GM23338 (cell line): ENCODE results near the gene KCTD14. TPM values are rescaled to one million over a fixed set of nuclear protein-coding genes. Genes with fewer than 3 reads are reported as not detected.

Source experiments
- ATAC-seq: fragments of 200-7000 bp; cut with Tn5 transposase; 3 replicates; pipeline ENCODE4 v1.9.1; 2020
- DNase-seq: peaks from one replicate; pipeline ENCODE4 v3.0.0-alpha.2; 2015; ENCODE audit warnings: low spot score
- H2AFZ ChIP-seq: fragments of 200-600 bp; sonication (generic); 2 replicates; pipeline ENCODE4 v1.8.0; 2016; ENCODE audit warnings: antibody characterized with exemption, mild to moderate bottlenecking, moderate library complexity
- H3F3A ChIP-seq: fragments of 200-600 bp; sonication (generic); replicated peaks from 2 replicates; pipeline ENCODE4 v1.8.0; 2017; ENCODE audit warnings: antibody characterized with exemption, mixed run types, low read depth
- H3K27ac ChIP-seq: fragments of 200-600 bp; sonication (generic); 2 replicates; pipeline ENCODE4 v1.6.1; 2016; ENCODE audit warnings: low read depth
- H3K27me3 ChIP-seq: fragments of 200-600 bp; sonication (generic); 2 replicates; pipeline ENCODE4 v1.8.0; 2016; ENCODE audit warnings: mild to moderate bottlenecking, mixed run types, moderate library complexity; ENCODE audit not compliant: insufficient read depth
- H3K36me3 ChIP-seq: fragments of 200-600 bp; sonication (generic); 2 replicates; pipeline ENCODE4 v1.8.0; 2016; ENCODE audit warnings: mild to moderate bottlenecking; ENCODE audit not compliant: insufficient read depth
- H3K4me1 ChIP-seq: fragments of 200-600 bp; sonication (generic); 2 replicates; pipeline ENCODE4 v1.8.0; 2016; ENCODE audit warnings: mild to moderate bottlenecking, moderate library complexity; ENCODE audit not compliant: insufficient read depth
- H3K4me2 ChIP-seq: fragments of 200-600 bp; sonication (generic); 2 replicates; pipeline ENCODE4 v1.7.1; 2017; ENCODE audit warnings: mixed run types
- H3K4me3 ChIP-seq: fragments of 200-600 bp; sonication (generic); 2 replicates; pipeline ENCODE4 v1.6.1; 2016; ENCODE audit warnings: mixed run types
- H3K79me2 ChIP-seq: fragments of 200-600 bp; sonication (generic); replicated peaks from 2 replicates; pipeline ENCODE4 v1.8.0; 2017; ENCODE audit warnings: mild to moderate bottlenecking; ENCODE audit not compliant: insufficient read depth
- H3K9me2 ChIP-seq: fragments of 200-600 bp; sonication (generic); 2 replicates; pipeline ENCODE4 v1.8.0; 2017; ENCODE audit not compliant: insufficient read depth
- H4K20me1 ChIP-seq: fragments of 200-600 bp; sonication (generic); replicated peaks from 2 replicates; pipeline ENCODE4 v1.8.0; 2017; ENCODE audit warnings: mild to moderate bottlenecking; ENCODE audit not compliant: insufficient read depth
- H3K27ac Mint-ChIP-seq: 2 replicates; pipeline ENCODE4 v1.8.0; 2020; ENCODE audit warnings: inconsistent platforms, mild to moderate bottlenecking, moderate library complexity, mixed read lengths
- H3K27me3 Mint-ChIP-seq: 3 replicates; pipeline ENCODE4 v1.8.0; 2022; ENCODE audit warnings: low read depth, mild to moderate bottlenecking, moderate library complexity, mixed read lengths, inconsistent platforms; ENCODE audit not compliant: insufficient read depth, poor library complexity
- H3K36me3 Mint-ChIP-seq: 3 replicates; pipeline ENCODE4 v1.8.0; 2021; ENCODE audit warnings: low read depth, mild to moderate bottlenecking, inconsistent platforms, moderate library complexity, mixed read lengths
- H3K4me1 Mint-ChIP-seq: 3 replicates; pipeline ENCODE4 v1.8.0; 2020; ENCODE audit warnings: mild to moderate bottlenecking, inconsistent platforms, mixed read lengths
- H3K4me3 Mint-ChIP-seq: 3 replicates; pipeline ENCODE4 v1.8.0; 2021; ENCODE audit warnings: moderate library complexity, mild to moderate bottlenecking, inconsistent platforms, mixed read lengths
- H3K9me3 Mint-ChIP-seq: 3 replicates; pipeline ENCODE4 v1.8.0; 2020; ENCODE audit warnings: moderate library complexity, mild to moderate bottlenecking, inconsistent platforms, mixed read lengths
- CREB1 ChIP-seq: fragments of 250-450 bp; sonication (Bioruptor Pico); IDR thresholded peaks from 2 replicates; pipeline ENCODE4 v1.5.0; 2020; ENCODE audit warnings: low read depth, mild to moderate bottlenecking, moderate library complexity
- ETS1 ChIP-seq: IDR thresholded peaks from 2 replicates; pipeline ENCODE4 v1.6.1; 2016; ENCODE audit warnings: antibody characterized with exemption
- POLR2AphosphoS5 ChIP-seq: IDR thresholded peaks from 2 replicates; pipeline ENCODE4 v1.6.1; 2016; ENCODE audit warnings: antibody characterized with exemption, low read depth
- ZNF462 ChIP-seq: fragments of 250-450 bp; sonication (Bioruptor Pico); IDR thresholded peaks from 2 replicates; pipeline ENCODE4 v1.5.0; 2020; ENCODE audit warnings: mild to moderate bottlenecking, moderate library complexity
- polyA plus RNA-seq: library from polyadenylated mRNA; unstranded; fragments of >200 nt; fragmentation: Nextera tagmentation; extraction: Ambion mirVana; gene quantifications from 2 replicates; pipeline ENCODE4 v1.2.1, GENCODE V29; 2016
- total RNA-seq: library from RNA; depleted of rRNA; stranded (reverse); fragments of >200 nt; shearing (Covaris generic); gene quantifications from 2 replicates; pipeline ENCODE4 v1.2.3, GENCODE V29; 2014

The KCTD14 gene
- total and polyA plus RNA-seq, 2 experiments from 2014 or later: 5.9 to 19.1 TPM

- Histone ChIP-seq H3K27ac (peak within 1 kb of the TSS; percentile 96), H3K27me3 (no peaks in the 10 kb centered on the region), H4K20me1 (no peaks in the 10 kb centered on the region), H3K4me3 (peak within 1 kb of the TSS; percentile 78), H3F3A (peaks cover 6% of the 10 kb centered on the region; the same call in 1 of the 2 replicates), H3K4me2 (peak within 1 kb of the TSS; percentile 79), H3K79me2 (peaks cover 26% of the 10 kb centered on the region), H3K36me3 (peaks cover 8% of the 10 kb centered on the region; the same call in 1 of the 2 replicates), H3K4me1 (peaks cover 6% of the 10 kb centered on the region; the same call in 1 of the 2 replicates), H3K9me2 (no peaks in the 10 kb centered on the region), H2AFZ (peak within 1 kb of the TSS; percentile 67)
- Mint-ChIP-seq H3K27ac (peak within 1 kb of the TSS; percentile 97), H3K27me3 (peaks cover 7% of the 10 kb centered on the region), H3K36me3 (peaks cover 4% of the 10 kb centered on the region; the same call in 2 of the 3 replicates), H3K9me3 (no peaks in the 10 kb centered on the region), H3K4me1 (peaks cover 9% of the 10 kb centered on the region), H3K4me3 (peak within 1 kb of the TSS; percentile 99)
- DNase-seq (peak; percentile 100), ATAC-seq (peak; percentile 97)
- peak; percentile 51 for TF ChIP-seq POLR2AphosphoS5
- TF ChIP-seq ETS1: peak; percentile 94
- no peak for TF ChIP-seq ZNF462 (CRISPR knock-in tag)
- TF ChIP-seq CREB1 (CRISPR knock-in tag): peak; percentile 56
These were observed 28.4 kb downstream of the KCTD14 start, which contains the start of gene INTS4 for GRCh38 chr11:77994434-77995362. TSS of gene INTS4 (minus strand) at chr11:77994668. CDS start at chr11:77994643, 25 bp downstream.
